T-helper 1 cell treated with Interleukin-12 subunit alpha and Interleukin-12 subunit beta and Interleukin-4 antibody, amounts not matched to agents 30 μg/mL and 1 μg/mL, for 36 hours (primary cell): ENCODE measurements around the gene ADH6.

Source experiments
- H3K27ac Mint-ChIP-seq: one replicate; pipeline ENCODE4 v1.8.0; 2021; ENCODE audit warnings: mild to moderate bottlenecking, mixed read lengths
- H3K27me3 Mint-ChIP-seq: one replicate; pipeline ENCODE4 v1.8.0; 2021; ENCODE audit warnings: low read depth, mixed read lengths
- H3K36me3 Mint-ChIP-seq: one replicate; pipeline ENCODE4 v1.8.0; 2021; ENCODE audit warnings: low read depth, mixed read lengths
- H3K4me1 Mint-ChIP-seq: one replicate; pipeline ENCODE4 v1.8.0; 2021; ENCODE audit warnings: low read depth, mixed read lengths
- H3K4me3 Mint-ChIP-seq: one replicate; pipeline ENCODE4 v1.8.0; 2021; ENCODE audit warnings: mild to moderate bottlenecking, moderate library complexity, mixed read lengths
- H3K9me3 Mint-ChIP-seq: one replicate; pipeline ENCODE4 v1.8.0; 2021; ENCODE audit warnings: mixed read lengths

ADH6 gene

GRCh38 chr4:99166544-99166943, 52.5 kb downstream of the ADH6 start:
- Mint-ChIP-seq H3K36me3 (no peaks in the 10 kb centered on the region), H3K4me1 (no peaks in the 10 kb centered on the region), H3K9me3 (peaks cover 3% of the 10 kb centered on the region), H3K27me3 (no peaks in the 10 kb centered on the region), H3K27ac (no peak overlapping the region), H3K4me3 (no peak overlapping the region)

DNA sequence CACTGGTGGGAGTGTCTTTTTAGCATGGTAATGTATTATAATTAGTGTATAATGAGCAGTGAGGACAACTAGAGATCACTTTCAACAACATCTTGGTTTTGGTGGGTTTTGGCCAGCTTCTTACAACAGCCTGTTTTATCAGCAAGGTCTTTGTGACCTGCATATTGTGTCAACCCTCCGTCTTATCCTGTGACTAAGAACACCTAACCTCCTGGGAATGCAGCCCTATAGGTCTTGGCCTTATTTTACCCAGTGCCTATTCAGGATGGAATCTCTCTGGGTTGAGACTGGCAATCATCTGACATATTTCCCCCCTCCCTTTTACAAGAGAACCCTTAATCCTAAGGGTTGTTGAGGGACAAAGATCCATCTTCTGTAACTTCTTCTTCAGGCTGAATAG, 53.1 kb downstream of the ADH6 start:
- Mint-ChIP-seq H3K4me1 (no peaks in the 10 kb centered on the region), H3K27me3 (no peaks in the 10 kb centered on the region), H3K9me3 (peaks cover 3% of the 10 kb centered on the region), H3K36me3 (no peaks in the 10 kb centered on the region), H3K27ac (no peak overlapping the region), H3K4me3 (no peak overlapping the region)

DNA sequence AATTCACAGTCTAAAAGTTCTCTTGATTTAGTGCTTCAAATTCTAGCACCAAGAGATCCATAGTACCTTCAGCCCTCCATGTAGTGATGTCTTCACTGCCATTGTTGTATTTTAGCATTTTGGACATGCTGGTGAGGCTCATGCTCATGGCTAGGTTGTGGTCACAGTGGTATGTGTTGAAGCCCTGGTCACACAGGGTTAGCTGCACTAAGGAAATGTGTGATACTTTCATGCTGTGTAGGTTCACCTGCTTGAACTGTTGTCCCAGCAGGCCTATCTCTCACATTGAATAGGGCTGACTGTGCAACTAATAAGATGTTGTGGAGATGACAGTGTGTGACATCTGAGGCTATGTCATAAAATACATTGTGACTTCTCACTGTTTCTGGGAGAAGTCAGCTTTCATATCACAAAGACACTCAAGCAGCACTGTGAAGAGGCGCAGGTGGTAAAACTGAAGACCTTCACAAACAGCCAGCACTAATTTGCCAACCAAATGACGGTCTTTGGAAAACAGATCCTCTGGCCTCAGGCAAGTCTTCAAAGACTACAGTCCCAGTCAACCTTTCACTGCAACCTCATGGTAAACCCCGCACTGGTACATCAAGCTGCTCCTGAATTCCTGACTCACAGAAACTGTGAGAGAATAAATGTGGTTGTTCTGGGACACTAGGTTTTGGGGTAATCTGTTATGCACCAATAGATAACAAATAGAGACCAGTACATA, 57.5 kb downstream of the ADH6 start:
- H3K27me3 Mint-ChIP-seq, result no peaks in the 10 kb centered on the region
- H3K27ac Mint-ChIP-seq, result no peak overlapping the region
- H3K9me3 Mint-ChIP-seq, result no peaks in the 10 kb centered on the region

GRCh38 chr4:99159699-99160098, 59.3 kb downstream of the ADH6 start:
- Mint-ChIP-seq H3K9me3 (no peaks in the 10 kb centered on the region), H3K4me3 (no peak overlapping the region), H3K4me1 (no peaks in the 10 kb centered on the region), H3K27me3 (no peaks in the 10 kb centered on the region), H3K27ac (no peak overlapping the region), H3K36me3 (no peaks in the 10 kb centered on the region)

More for the DNA sequence above, 57.5 kb downstream of the ADH6 start:
- Mint-ChIP-seq H3K36me3 (no peaks in the 10 kb centered on the region), H3K4me3 (no peak overlapping the region), H3K4me1 (no peaks in the 10 kb centered on the region)

DNA sequence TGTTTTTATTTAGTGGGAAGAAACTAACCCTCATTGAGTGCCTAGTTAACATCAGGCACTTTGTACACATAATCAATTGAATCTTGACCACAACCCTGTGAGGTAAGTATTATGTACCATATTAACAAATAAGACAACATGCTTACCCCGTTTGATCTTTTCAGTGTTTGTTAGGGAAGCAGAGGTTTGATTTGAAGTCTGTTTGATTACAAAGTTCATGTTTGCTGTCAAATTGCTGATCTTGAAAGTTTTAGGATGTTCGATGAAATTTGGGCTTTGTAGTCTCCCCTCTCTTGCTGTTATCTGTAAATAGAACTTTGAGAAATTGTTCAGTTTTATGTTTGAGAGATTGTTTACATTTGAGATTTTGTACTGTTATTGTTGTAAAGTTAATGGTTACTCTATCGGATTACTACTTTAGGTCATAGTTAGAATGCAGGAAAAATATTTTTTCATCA, 61.5 kb downstream of the ADH6 start:
- Mint-ChIP-seq H3K27me3 (no peaks in the 10 kb centered on the region), H3K9me3 (no peaks in the 10 kb centered on the region), H3K27ac (no peak overlapping the region), H3K4me3 (no peak overlapping the region), H3K4me1 (no peaks in the 10 kb centered on the region), H3K36me3 (no peaks in the 10 kb centered on the region)

GRCh38 chr4:99156992-99157391, 62.1 kb downstream of the ADH6 start:
- H3K4me3 Mint-ChIP-seq, result no peak overlapping the region
- no peaks in the 10 kb centered on the region for H3K4me1 Mint-ChIP-seq
- H3K27me3 Mint-ChIP-seq, result no peaks in the 10 kb centered on the region
- no peaks in the 10 kb centered on the region for H3K9me3 Mint-ChIP-seq
- H3K36me3 Mint-ChIP-seq, result no peaks in the 10 kb centered on the region
- no peak overlapping the region for H3K27ac Mint-ChIP-seq

- Mint-ChIP-seq H3K9me3 (no peaks in the 10 kb centered on the region), H3K27ac (no peak overlapping the region), H3K4me3 (no peak overlapping the region), H3K36me3 (no peaks in the 10 kb centered on the region), H3K27me3 (no peaks in the 10 kb centered on the region), H3K4me1 (no peaks in the 10 kb centered on the region)
Observed at GRCh38 chr4:99154658-99155342, 64.2 kb downstream of the ADH6 start.
